SU-DHL-6 (cell line): ENCODE results near the gene ACKR1.

Source experiments
- H2AFZ ChIP-seq: fragments of 200-600 bp; sonication (generic); 2 replicates; pipeline ENCODE4 v1.6.1; 2014; ENCODE audit warnings: low read depth, mild to moderate bottlenecking, moderate library complexity, mixed read lengths, antibody characterized with exemption, low read length; ENCODE audit not compliant: severe bottlenecking
- H3F3A ChIP-seq: fragments of 200-600 bp; shearing (Covaris generic); 2 replicates; pipeline ENCODE4 v1.6.0; 2016; ENCODE audit warnings: antibody characterized with exemption, mild to moderate bottlenecking; ENCODE audit not compliant: insufficient read depth
- H3K27ac ChIP-seq: fragments of 200-600 bp; sonication (generic); 2 replicates; pipeline ENCODE4 v1.5.1; 2016; ENCODE audit warnings: low read depth, mild to moderate bottlenecking, low read length, moderate library complexity, mixed read lengths
- H3K27me3 ChIP-seq: fragments of 200-600 bp; sonication (generic), shearing (Covaris generic); 2 replicates; pipeline ENCODE4 v1.6.0; 2014; ENCODE audit warnings: mild to moderate bottlenecking, low read length
- H3K36me3 ChIP-seq: fragments of 200-600 bp; sonication (generic); 2 replicates; pipeline ENCODE4 v1.6.1; 2014; ENCODE audit warnings: mild to moderate bottlenecking, low read length, mixed read lengths
- H3K4me2 ChIP-seq: fragments of 300-600, 200-600 bp; shearing (Covaris generic), sonication (generic); 2 replicates; pipeline ENCODE4 v1.6.0; 2014; ENCODE audit warnings: low read length, low read depth, mild to moderate bottlenecking; ENCODE audit not compliant: poor library complexity, severe bottlenecking
- H3K4me3 ChIP-seq: fragments of 200-600 bp; sonication (generic); 2 replicates; pipeline ENCODE4 v1.5.1; 2014; ENCODE audit warnings: antibody characterized with exemption, low read length, mild to moderate bottlenecking, mixed read lengths; ENCODE audit not compliant: insufficient read depth, poor library complexity, severe bottlenecking
- H3K79me2 ChIP-seq: fragments of 200-600 bp; sonication (generic); 2 replicates; pipeline ENCODE4 v1.6.1; 2014; ENCODE audit warnings: mild to moderate bottlenecking, low read length, moderate library complexity; ENCODE audit not compliant: insufficient read depth
- H3K9ac ChIP-seq: fragments of 200-600 bp; sonication (generic); 2 replicates; pipeline ENCODE4 v1.7.0; 2014; ENCODE audit warnings: mild to moderate bottlenecking, low read length
- H3K9me2 ChIP-seq: fragments of 200-600 bp; sonication (generic); replicated peaks from 2 replicates; pipeline ENCODE4 v1.6.1; 2014; ENCODE audit warnings: low read length; ENCODE audit not compliant: insufficient read depth
- H3K9me3 ChIP-seq: fragments of 200-600 bp; sonication (generic); 2 replicates; pipeline ENCODE4 v1.6.1; 2014; ENCODE audit warnings: low read length, mixed read lengths; ENCODE audit not compliant: insufficient read depth
- H4K20me1 ChIP-seq: fragments of 200-600 bp; sonication (generic); 2 replicates; pipeline ENCODE4 v1.6.1; 2014; ENCODE audit warnings: low read depth, mild to moderate bottlenecking, antibody characterized with exemption, low read length, moderate library complexity, mixed read lengths
- CTCF ChIP-seq: fragments of 200-600 bp; sonication (generic); IDR thresholded peaks from one replicate; pipeline ENCODE4 v1.5.1; 2017; ENCODE audit warnings: antibody characterized with exemption, mild to moderate bottlenecking, low read length, moderate library complexity; ENCODE audit not compliant: insufficient read depth, poor library complexity, severe bottlenecking
- EZH2phosphoT487 ChIP-seq: fragments of 200-600 bp; sonication (generic), shearing (Covaris generic); conservative IDR thresholded peaks from 2 replicates; pipeline ENCODE4 v1.6.1; 2018; ENCODE audit warnings: mild to moderate bottlenecking, antibody characterized with exemption, low read length, moderate library complexity, mixed read lengths

The ACKR1 gene

GRCh38 chr1:159179906-159180305 lies 24.8 kb upstream of the ACKR1 start:
- no peak for TF ChIP-seq EZH2phosphoT487
- no peak for TF ChIP-seq CTCF
- Histone ChIP-seq H3F3A (no peaks in the 10 kb centered on the region), H3K27me3 (no peaks in the 10 kb centered on the region), H2AFZ (no peak overlapping the region), H3K9ac (no peak overlapping the region), H3K9me2 (no peaks in the 10 kb centered on the region), H3K36me3 (no peaks in the 10 kb centered on the region), H3K79me2 (no peaks in the 10 kb centered on the region), H3K4me3 (no peak overlapping the region), H3K4me2 (no peak overlapping the region), H3K27ac (no peak overlapping the region), H3K9me3 (no peaks in the 10 kb centered on the region), H4K20me1 (no peaks in the 10 kb centered on the region)

- H3K4me3 ChIP-seq, result no peak overlapping the region
- H4K20me1 ChIP-seq, result no peaks in the 10 kb centered on the region
- H3K9ac ChIP-seq, result no peak overlapping the region
- no peaks in the 10 kb centered on the region for H3K36me3 ChIP-seq
- no peaks in the 10 kb centered on the region for H3K9me3 ChIP-seq
- no peaks in the 10 kb centered on the region for H3K9me2 ChIP-seq
- H3K4me2 ChIP-seq, result no peak overlapping the region
- H3K79me2 ChIP-seq, result no peaks in the 10 kb centered on the region
- no peaks in the 10 kb centered on the region for H3F3A ChIP-seq
- H2AFZ ChIP-seq, result no peak overlapping the region
- no peak overlapping the region for H3K27ac ChIP-seq
- TF ChIP-seq CTCF, result no peak
- TF ChIP-seq EZH2phosphoT487, result no peak
- no peaks in the 10 kb centered on the region for H3K27me3 ChIP-seq
These were observed 24.2 kb upstream of the ACKR1 start for GRCh38 chr1:159180516-159180915.

GRCh38 chr1:159181328-159182024 lies 23.2 kb upstream of the ACKR1 start:
- Histone ChIP-seq H2AFZ (no peak overlapping the region), H3K4me3 (no peak overlapping the region), H3K27ac (no peak overlapping the region), H3K79me2 (no peaks in the 10 kb centered on the region), H3K9me2 (no peaks in the 10 kb centered on the region), H3K9me3 (no peaks in the 10 kb centered on the region), H3F3A (no peaks in the 10 kb centered on the region), H4K20me1 (no peaks in the 10 kb centered on the region), H3K9ac (no peak overlapping the region), H3K36me3 (no peaks in the 10 kb centered on the region), H3K27me3 (no peaks in the 10 kb centered on the region), H3K4me2 (no peak overlapping the region)
- TF ChIP-seq CTCF (no peak), EZH2phosphoT487 (no peak)
